DMS79 (cell line): ENCODE measurements around the gene GJD3.

Experiments used
- DNase-seq: peaks from one replicate; lab custom pipeline; 2025; lab: John Stamatoyannopoulos, UW

The GJD3 gene

DNA sequence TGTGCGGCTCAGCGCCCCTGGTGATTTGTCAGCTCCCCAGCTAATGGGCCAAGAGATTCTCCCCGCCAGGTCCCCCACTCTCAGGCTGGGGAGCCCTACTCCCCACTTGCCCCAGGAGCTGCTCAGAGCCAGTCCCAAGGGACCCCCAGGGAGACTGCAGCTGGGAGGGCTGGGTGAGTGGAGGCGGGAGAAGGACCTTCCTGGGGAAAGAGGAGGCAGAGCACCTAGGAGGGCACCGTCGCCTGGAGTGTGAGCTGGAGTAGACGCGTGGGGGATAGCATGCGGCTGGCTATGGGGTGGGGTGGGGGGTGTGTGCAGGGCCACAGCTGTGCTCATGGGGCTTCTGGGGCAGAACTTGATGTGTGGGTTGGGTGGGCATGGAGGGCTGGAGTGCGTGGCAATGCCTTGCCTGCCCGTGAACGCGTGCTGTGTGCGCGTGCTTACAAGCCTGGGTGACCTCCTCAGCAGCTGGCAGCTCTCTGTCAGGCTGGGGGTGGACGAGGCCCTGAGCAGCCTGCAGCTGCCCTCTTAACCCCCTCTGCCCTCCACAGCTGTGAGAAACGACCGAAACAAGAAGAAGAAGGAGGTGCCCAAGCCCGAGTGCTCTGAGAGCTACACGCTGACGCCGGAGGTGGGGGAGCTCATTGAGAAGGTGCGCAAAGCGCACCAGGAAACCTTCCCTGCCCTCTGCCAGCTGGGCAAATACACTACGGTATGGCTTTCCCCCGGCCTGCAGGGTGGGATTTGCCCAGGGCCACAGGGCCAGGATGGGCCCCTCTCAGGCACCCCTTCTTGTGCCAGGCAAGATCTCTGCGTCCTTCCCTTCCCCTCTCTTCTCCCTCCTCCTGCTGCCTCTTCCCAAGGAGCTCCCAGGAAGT, 12.9 kb downstream of the GJD3 start:
- no peak for DNase-seq

DNA sequence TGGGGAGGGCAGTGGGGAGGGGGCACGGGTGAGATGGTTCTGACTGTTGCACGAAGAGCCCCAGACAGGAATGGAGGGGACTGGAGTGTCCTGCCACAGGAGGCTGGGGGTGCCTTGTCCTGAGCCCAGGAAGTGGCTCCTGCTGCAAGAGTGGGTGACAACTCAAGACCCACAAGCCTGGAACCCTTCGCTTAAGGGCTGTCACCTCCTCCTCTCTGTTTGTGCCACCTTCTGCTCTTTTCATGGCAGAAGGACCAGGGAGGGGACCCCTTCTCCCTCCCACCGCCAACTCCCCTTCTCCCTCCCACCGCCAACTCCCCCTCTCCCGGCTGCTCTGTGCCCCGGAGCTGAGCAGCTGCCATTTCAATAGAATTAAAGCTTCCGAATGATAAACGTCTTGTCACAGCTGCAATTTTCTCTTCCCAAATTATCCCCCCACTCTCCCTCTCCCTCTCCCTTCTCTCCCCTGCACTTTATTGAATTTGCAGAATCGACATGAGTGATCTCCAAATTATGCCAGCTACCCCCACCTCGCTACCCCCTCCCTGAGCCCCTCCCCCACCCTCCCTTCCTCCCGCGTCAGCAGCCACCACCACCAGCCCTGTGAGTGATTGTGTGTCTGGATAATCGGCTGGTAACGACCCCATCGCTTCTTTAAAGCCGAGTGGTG, 13.7 kb downstream of the GJD3 start:
- no peak for DNase-seq

DNA sequence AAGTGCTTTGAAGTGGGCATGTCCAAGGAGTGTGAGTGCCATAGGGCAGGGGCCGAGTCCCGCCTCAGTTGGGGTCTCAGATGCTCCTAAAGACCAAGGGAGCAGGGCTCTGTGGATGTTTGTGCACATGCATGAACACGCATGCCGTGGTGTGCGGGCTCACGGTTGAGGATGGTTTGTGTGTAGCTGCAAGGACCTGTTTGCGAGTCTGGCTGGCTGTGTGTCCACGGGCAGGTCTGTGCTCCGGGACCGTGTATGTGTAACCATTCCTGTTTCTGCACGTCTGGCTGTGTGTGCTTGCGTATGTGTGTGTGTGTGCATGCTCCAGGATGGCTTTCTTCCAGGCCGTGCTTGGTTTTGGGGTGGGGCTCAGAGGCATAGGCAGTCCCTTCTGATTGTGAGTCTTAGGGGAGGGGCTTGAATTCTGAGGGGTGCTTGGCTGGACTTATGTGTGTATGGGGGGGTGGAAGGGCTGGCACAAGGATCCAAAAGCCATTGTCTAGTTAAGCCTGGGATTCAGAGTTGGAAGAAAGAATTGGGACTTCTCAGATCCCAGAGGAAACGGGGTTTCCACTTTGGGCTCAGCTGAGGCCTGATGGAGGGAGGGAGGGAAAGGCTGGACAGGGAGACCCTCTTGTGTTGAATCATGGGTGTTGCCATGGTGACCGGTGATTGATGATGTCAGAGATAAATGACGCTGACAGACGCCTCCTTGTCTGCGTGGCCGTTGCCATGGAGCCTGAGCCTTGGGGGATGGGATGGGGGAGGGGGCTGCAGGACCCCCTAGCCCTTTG, 14.4 kb downstream of the GJD3 start:
- no peak for DNase-seq

DNA sequence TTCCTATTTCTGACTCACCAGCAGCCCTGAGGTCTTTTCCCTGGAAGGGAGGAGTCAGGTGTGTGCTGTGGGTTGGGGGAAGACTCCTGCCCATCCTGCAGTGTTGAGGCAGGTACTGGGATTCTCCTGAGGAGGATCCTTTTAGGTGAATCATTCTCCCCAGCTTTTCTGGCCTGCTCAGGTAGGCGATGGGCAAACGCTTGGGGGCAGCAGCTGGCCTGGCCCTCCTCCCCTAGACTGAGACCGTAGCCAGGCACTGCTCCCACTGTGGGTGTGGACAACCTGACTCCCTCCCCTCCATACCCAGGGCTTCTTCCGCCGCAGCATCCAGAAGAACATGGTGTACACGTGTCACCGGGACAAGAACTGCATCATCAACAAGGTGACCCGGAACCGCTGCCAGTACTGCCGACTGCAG, 15.1 kb downstream of the GJD3 start:
- DNase-seq: no peak

DNA sequence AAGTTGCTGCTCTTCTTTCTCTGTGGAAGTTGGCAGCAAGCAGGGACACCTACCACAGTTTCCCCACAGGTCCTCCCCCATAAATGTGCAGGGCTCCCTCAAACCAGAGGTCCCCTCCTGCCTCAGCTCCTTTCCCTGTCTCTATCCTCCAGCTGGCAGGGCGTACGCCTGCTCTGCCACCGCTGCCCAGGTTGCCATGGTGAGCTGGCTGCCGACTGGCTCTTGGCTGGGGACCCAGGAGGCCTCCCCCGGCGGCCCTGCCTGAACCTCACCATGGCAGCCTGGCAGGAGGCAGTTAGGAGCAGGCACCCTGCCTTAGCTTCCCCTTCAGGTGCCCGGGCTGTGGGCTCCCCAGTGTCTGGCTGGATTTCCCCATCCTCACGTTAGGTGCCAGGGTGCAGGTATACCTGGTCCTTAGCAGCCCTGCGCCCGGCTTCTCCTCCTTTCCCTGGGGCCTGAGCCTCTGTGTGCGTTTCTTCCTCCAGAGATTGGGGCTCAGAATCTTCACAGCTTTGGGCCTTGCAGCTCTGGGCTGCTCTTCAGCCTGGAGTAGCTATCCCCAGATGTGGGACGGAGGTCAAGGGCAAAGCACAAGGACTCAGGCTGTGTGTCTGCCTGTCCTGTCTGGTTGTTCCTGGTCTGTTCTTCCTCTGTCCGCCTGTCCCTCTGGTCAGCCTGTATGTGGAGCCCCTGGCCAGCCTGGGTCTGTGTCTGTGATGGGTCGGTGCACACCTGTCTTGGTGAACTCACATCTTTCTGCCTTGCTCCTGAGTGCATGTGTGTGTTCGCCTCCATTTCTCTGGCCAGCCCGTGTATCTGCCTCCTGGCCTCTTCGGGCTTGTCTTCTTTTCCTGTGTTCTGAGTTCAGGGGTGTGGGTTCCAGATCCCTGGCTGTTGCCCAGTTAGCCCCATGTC, 15.7 kb downstream of the GJD3 start:
- peak; percentile 67 for DNase-seq

DNA sequence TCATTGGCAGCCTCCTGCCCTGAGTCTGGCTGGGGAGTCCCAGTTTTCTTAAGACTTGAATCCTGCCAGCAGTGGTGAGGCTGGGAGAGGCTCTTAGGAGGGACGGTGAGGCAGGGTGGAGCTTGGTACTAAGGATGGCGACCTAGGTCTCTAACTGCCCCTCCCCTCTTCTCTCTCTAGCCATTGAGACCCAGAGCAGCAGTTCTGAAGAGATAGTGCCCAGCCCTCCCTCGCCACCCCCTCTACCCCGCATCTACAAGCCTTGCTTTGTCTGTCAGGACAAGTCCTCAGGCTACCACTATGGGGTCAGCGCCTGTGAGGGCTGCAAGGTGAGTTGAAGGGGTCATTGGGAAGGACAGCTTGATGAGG, 16.4 kb downstream of the GJD3 start:
- DNase-seq: no peak

DNA sequence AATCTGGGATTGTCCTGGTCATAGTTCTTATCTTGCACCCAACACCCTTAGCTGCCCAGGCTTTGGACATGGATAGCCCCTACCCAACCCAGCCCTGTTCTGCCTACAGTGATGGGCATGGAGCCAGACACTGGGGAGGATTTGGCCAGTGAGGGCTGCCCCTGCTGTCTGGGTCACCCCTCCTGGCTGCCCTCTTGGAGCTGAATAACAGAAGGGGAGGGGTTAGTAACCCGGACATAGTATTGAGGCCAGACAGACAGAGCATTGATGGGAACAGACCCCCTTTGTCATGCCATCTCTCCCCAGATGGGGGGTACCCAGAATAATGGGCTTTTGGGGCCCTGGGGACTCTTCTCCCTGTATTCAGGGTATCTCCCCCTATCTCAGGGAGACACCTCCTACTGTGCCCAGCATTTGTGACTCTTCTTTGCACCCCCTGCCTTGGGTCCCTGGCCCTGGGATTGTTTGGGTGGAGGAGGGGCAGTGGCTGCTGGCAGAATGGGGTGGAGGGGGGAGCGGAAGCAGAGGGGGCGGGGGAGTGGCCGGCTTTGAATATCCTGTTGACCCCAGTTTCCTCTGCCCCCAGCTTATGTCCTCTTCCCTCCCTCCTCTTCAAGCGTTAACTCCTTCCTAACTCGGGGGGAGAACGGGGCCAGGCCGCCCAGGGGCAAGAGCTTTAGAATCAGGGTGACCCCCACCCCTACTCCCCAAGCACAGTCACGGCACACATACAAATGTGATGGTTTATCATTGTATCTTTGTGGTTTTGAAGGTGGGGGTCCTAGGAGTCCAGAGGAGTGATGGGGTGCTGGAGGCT, 17.0 kb downstream of the GJD3 start:
- DNase-seq: no peak

DNA sequence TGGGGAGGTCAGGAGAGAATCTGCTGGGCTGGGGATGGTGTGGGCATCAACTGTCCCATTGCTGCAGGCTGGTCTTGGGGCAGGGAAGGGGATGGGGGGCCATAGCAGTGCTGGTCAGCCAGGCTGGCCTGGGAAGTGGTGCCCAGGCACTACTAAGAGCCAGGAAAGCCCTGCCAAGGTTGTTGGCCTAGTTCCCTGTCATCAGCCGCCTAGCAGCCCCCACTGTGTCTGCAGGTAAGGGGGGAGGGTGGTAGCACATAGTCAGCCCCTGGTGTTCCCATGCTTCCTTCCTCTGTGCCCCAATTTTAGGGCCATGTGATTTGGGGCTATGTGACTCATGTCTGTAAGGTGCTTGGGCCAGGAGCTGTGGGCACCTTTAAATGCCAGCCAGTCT, 17.8 kb downstream of the GJD3 start:
- DNase-seq: no peak

DNA sequence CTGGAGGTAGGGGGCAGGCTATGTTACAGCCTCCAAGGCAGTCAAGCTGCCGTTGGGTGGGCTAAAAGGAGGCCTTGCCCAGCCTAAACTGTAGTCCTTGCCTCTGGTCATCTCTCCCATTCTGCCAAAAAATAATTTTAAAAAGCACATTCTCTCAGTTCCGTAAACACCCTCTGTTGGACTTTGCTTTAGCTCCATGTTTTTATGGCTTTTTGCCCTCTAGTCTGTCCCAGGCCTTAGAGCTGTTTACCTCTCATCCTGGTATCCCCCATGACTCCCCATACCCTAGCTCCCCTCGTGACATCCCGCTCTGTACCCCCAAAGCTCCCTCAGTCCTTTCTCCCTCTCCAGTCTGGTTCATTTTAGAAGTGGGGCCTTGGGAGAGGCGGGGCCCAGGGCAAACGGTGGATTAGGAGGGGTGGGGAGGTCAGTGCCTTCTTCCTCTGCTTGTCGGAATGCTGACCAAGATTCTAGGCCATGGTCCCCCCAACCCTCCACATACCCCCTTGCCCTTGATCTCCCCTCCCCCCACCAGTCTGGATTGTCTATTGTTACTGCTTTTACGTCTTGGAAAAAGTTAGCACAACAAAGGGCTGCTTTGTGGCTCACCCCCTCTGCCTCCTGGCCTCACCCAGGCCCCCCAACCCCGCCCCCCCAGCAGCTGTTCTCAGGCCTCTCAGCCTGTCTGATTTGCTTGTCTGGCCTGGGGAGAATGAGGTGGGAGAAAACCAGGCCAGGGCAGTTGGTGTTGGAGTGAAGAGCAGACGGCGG, 18.4 kb downstream of the GJD3 start:
- no peak for DNase-seq

DNA sequence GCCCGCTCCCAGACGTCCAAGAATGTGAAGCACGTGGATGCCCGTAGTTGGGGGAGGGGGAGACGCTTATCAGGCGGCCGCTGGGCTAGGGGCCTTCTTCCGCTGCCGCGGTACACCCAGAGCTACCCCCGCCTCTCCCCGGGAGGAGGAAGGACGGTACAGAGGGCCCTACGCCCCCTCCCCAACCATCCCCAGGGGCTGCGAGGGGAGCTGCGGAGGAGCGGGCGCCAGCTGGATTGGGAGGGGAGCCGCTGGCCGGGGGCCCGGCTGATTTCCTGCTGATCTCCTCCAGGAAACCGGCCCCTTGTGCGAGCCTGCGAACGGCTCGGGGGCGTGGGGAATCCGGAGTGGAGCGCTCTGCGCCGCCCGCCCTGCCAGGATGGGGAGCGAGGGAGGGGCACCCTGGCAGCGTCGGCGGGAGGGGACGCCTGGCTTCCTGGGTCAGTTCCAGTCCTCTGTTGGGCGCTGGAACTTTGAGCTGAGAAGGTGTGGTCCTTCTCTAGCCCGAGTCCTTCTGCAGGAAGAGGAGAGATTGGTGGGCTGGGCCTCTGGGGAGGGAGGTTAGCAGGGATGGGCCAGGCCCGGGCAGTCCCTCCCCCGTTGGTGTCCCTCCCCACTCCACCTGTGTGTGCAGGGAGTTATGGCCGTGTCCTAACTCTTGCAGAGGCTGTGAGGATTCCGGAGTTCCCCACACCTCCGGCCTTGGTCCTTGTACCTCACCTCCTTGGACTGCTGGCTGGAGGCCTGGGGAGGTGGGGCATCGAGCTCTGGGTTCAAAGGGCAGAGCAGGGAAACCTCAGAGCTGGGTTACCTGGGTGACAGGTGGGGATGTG, 19.2 kb downstream of the GJD3 start:
- DNase-seq: no peak

DNA sequence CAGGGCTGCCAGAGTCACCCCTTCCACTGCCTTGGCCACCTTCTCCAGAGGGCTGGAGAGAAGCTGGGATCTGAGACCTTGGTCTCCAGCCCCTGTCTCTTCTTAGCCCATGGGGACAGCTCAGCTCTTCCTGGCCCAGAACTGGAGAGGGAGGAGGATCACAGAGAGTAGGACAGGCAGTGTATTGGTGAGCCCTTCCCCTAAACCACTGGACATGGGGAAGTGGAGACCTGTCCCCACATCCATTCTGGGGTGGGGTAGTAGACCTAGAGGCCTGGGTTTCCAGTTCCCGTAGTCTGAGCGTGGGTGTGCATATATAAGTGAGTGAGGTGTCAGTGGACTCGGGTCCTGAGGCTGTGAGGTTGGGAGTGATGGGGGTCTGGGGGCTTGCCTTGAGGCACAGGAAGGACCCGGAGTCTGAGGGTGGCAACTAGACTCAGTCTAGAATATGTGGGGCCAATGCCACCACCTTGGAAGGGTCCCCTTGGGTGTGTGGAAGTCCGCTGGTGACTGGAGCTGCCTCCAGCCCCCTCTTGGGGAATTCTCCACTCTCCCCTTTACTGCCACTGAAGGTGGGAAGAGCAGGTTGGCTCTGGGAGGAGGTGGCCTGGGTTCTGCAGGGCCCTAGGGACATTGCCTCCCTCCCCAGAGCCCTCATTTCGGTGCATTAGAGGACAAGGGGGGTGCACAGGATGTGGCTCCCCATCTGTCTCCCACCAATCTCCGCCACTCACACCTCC, 19.9 kb downstream of the GJD3 start:
- no peak for DNase-seq

DNA sequence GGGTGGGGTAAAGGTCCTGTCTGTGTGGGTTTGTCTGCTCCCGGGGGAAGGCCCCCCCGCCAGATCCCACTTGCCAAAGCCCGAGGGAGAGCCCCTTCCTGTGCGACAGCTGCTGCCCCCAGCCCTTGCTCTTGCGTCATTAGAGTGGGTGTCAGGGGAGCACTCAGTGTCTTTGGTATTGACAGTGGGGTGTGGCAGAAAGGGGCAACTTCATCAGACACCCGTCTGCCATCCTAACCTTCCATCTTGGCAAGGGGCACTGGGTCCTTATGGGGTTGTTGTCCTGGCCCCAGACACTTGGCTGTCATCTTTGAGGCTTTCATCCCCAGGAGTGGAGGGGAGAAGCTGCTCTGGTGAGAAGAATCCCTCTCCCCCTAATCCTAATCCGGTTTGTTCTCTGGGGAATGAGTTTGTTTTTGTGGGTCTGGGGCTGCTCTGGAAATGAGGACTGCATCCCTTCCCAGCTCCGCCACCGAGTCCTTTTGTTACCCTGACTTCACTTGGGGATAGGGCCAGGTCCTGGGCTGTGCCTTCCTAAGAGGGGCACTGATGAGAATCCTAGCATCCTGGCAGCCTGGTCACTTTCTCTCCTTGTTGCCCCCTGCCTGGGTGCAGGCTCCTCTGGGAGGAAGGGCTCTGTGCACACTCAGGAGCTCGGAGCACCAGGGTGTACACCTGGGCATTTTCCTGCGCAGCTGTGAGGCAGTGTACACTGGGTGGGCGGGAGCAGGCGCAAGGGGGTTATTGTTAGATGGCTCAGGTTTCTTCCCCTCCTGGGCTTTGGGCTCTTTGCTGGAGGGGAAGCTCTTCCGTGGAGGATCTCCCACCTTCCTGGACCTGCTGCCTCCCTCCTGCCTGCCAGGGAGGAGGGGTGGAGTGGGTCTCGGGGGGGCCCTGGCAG, 21.1 kb downstream of the GJD3 start:
- DNase-seq: no peak

DNA sequence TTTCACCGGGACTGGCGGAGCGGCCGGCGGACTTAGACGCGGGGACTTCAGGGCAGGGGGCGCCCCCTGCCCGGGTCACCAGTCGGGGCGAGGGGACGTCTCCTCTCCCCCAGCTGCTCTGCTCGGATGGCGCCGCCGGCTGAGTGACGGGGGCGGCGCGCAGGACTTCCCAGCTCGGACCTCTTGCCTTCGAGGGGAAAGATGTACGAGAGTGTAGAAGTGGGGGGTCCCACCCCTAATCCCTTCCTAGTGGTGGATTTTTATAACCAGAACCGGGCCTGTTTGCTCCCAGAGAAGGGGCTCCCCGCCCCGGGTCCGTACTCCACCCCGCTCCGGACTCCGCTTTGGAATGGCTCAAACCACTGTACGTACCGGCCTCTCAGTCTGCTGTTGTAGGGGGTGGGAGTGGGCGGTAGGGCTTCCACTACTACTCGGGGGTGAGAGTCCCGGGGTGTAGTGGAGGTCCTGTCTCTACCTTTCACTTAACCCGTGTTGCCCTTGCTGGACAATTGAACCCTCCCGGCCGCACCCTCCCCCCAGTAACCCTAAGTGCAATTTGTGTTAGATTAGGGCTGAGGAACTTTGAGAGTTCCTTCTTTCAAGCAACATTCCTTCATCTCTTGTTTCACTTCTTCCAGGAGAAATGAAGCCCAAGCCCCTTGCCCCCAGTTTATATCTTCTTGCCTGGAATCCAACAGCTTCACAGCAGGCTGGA, 21.9 kb downstream of the GJD3 start:
- no peak for DNase-seq

DNA sequence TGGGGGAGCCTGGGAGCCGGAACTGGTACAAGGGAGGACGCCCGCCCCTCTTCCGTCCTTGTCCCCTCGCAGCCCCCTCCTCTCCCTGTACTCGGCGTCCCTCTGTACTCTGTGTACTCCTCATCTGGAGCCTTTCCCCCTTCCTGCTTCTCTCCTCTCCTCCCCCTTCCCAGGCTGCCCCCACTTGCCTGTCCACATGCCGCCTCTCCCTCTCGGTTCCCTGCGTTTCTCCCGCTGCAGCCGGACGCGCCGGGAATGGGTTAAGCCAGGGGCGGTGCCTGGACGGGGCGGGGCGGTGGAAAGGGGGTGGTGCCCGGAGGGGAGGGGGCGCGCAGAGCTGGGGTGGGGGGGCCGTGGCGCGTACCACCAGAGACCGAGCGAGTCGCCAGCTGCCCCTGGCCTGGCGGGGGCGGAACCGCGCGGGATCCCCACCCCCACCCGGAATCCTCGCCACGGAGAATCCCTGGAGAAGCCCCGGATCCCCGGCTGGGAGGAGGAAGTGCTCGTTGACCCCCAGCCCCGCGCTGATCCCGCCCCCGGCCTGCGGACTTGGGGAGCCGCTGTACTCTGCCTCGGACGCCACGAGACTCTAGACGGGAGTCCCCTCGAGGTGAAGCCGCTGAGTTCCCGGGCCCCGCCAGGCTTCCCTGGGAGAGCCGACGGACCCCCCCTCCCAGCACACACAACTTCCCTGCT, 22.6 kb downstream of the GJD3 start:
- DNase-seq: peak; percentile 11

DNA sequence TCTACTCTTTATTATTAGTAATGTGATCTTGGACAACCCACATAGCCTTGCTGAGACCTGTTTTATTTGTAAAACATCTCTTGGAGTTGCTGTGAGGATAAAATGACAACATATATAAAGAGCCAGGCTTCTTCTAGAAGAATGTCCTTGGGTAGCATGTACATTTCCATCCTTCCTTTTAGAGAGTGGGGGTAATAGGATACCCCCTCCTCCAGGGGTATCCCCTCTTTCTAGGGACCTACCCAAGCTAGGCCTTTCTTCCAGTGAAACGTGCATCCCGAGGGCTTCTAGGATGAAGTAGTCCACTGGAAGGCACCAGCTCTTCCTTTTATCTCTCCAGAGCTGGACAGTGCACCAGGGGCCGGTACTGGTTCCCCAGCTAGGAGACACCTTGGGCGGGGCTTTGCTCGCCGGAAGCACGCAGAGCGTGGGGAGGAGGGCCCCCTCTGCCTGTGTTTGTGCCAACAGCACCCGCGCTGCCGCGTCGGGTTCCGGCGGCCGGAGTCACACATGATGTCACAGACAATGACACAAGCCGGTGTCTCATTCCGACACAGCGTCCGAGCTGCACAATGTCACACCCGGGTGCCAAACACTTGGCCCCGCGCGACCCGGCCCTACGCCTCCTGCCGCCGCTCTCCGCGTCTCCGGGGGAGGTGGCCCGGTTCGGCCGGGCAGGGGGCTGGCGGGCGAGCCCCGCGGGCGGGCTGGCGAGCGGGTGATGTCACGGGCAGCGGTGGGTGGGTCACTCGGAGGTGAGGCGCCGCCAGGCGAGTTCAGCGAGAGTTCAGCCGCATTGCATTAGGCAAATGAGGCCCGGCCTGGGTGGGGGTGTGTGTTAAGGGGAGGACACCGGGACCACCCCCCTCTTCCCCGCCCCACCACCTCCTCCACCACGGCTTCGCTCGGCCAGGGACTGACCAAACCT, 23.4 kb downstream of the GJD3 start:
- DNase-seq: peak; percentile 44
